GM12891 (cell line): ENCODE data around the gene HOXD3.

Source experiments
- PAX5 ChIP-seq: IDR thresholded peaks from 2 replicates; pipeline ENCODE4 v1.6.1; 2011; ENCODE audit warnings: low read length, moderate library complexity, mild to moderate bottlenecking; ENCODE audit not compliant: insufficient read depth, severe bottlenecking
- POLR2A ChIP-seq: IDR thresholded peaks from 2 replicates; pipeline ENCODE4 v1.6.1; 2011; ENCODE audit warnings: low read depth, low read length, control low read depth
- POLR2AphosphoS5 ChIP-seq: IDR thresholded peaks from 2 replicates; pipeline ENCODE4 v1.6.1; 2011; ENCODE audit warnings: low read depth, low read length, control low read depth
- POU2F2 ChIP-seq: IDR thresholded peaks from 2 replicates; pipeline ENCODE4 v1.6.1; 2011; ENCODE audit warnings: low read depth, mild to moderate bottlenecking, control low read depth, low read length, moderate library complexity
- SPI1 ChIP-seq: IDR thresholded peaks from 2 replicates; pipeline ENCODE4 v1.6.1; 2011; ENCODE audit warnings: low read depth, low read length, control low read depth
- TAF1 ChIP-seq: IDR thresholded peaks from 2 replicates; pipeline ENCODE4 v1.6.1; 2011; ENCODE audit warnings: low read depth, low read length, control low read depth

GRCh38 chr2:176186024-176186423 lies 28.9 kb downstream of the HOXD3 start:
- TF ChIP-seq TAF1 (no peak), POLR2A (no peak), PAX5 (no peak), POLR2AphosphoS5 (no peak), POU2F2 (no peak), SPI1 (no peak)
